ENCODE data around the gene DCP2. TPM values are rescaled to one million over a fixed set of nuclear protein-coding genes. Genes with fewer than 3 reads are reported as not detected.

Gene DCP2
- total RNA-seq, 1 experiment from 2014 or later: 28.4 TPM

GRCh38 chr5:112967520-112968083 is 9.0 kb upstream of the DCP2 start:
- no peak for DNase-seq (ENCODE audit: low read depth)

GRCh38 chr5:112968411-112969106 is 8.0 kb upstream of the DCP2 start:
- no peak for DNase-seq (ENCODE audit: low read depth)

- DNase-seq (ENCODE audit: low read depth): no peak
Measured at GRCh38 chr5:112971276-112971675, 5.3 kb upstream of the DCP2 start.

GRCh38 chr5:112973036-112973435 is 3.6 kb upstream of the DCP2 start:
- no peak for DNase-seq (ENCODE audit: low read depth)

- no peak for DNase-seq (ENCODE audit: low read depth)
Measured at GRCh38 chr5:112973904-112974303, 2.7 kb upstream of the DCP2 start.

- no peak for DNase-seq (ENCODE audit: low read depth)
Measured at GRCh38 chr5:112974901-112975300, 1.7 kb upstream of the DCP2 start.

GRCh38 chr5:112975721-112976431 is 722 bp upstream of the DCP2 start:
- no peak for DNase-seq (ENCODE audit: low read depth)

- no peak for DNase-seq (ENCODE audit: low read depth)
Measured at GRCh38 chr5:112977440-112977861, 853 bp downstream of the DCP2 start.

- no peak for DNase-seq (ENCODE audit: low read depth)
Measured at GRCh38 chr5:112978836-112979235, 2.2 kb downstream of the DCP2 start.

- DNase-seq (ENCODE audit: low read depth): no peak
Measured at GRCh38 chr5:112979723-112980122, 3.1 kb downstream of the DCP2 start.

GRCh38 chr5:112983363-112983762 is 6.8 kb downstream of the DCP2 start:
- no peak for DNase-seq (ENCODE audit: low read depth)

- no peak for DNase-seq (ENCODE audit: low read depth)
Measured at GRCh38 chr5:112986224-112986623, 9.6 kb downstream of the DCP2 start.

GRCh38 chr5:112995764-112996618 is 19.4 kb downstream of the DCP2 start:
- DNase-seq (ENCODE audit: low read depth): peak; percentile 58

GRCh38 chr5:112996830-112997374 is 20.3 kb downstream of the DCP2 start:
- DNase-seq (ENCODE audit: low read depth): no peak

- no peak for DNase-seq (ENCODE audit: low read depth)
Measured at GRCh38 chr5:112998296-112998695, 21.7 kb downstream of the DCP2 start.

GRCh38 chr5:113000466-113000865 is 23.9 kb downstream of the DCP2 start:
- no peak for DNase-seq (ENCODE audit: low read depth)

GRCh38 chr5:113002423-113002822 is 25.8 kb downstream of the DCP2 start:
- DNase-seq (ENCODE audit: low read depth): no peak

- no peak for DNase-seq (ENCODE audit: low read depth)
Measured at GRCh38 chr5:113003763-113004162, 27.2 kb downstream of the DCP2 start.

GRCh38 chr5:113005454-113005853 is 28.9 kb downstream of the DCP2 start:
- no peak for DNase-seq (ENCODE audit: low read depth)

GRCh38 chr5:113017881-113018635 is 41.5 kb downstream of the DCP2 start:
- no peak for DNase-seq (ENCODE audit: low read depth)

All from RPMI7951 (cell line).